DMS153 treated with DMSO at 0.1 percent for 48 hours (cell line): ENCODE measurements around the gene HAND2.

ENCODE experiments used
- DNase-seq: peaks from one replicate; lab custom pipeline; 2025; ENCODE audit not compliant: unreplicated experiment; lab: John Stamatoyannopoulos, UW

HAND2 gene

DNA sequence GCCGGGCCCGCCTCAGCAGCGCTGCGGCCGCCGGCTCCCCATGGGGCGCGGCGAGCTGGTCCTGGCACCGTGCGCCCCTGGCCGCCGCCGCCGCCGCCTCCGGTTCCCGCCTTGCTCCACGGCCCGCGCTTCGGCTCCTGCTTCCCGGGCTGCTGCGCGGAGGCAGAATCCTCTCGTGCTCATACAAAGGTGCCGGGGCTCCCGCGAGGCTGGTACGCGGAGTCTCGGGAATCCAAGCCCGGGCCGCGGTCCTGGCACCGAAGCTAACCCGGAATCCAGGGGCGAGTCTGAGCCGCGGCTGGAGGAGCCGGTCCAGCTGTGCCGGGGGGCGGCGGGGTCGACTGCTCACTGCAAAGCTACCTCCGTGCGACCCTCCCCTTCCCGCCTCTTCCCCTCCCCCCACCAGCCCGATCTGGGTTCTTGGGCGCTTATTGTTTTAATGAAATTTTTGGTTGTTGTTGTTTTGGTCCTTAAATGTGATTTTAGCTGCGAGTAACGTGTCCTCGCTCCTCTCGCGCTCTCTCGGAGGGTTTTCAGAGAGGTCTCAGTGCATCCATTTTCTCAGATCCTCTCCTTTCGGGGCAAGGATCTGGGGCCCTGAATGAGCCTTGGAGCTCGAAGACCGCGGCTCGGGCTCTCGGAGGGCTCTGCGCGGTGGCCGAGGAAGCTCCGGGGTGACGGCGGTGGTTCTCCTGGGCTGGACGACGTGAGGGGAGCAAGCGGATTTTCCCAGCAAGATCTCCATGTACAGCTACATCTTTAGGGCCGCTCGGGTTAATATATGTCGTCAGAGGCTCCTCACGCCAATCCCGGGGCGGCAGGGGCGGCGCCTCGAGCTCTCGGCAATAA lies at the start of gene HAND2:
HAND2 (minus strand) TSS at position 753 of the 849 bp plus-strand sequence. CDS start 940 bp downstream, outside the sequence.
- no peak for DNase-seq

- no peak for DNase-seq
Measured at GRCh38 chr4:173578956-173579355, 48.9 kb upstream of the HAND2 start.

- no peak for DNase-seq
Measured at GRCh38 chr4:173577963-173578362, 47.9 kb upstream of the HAND2 start.

DNA sequence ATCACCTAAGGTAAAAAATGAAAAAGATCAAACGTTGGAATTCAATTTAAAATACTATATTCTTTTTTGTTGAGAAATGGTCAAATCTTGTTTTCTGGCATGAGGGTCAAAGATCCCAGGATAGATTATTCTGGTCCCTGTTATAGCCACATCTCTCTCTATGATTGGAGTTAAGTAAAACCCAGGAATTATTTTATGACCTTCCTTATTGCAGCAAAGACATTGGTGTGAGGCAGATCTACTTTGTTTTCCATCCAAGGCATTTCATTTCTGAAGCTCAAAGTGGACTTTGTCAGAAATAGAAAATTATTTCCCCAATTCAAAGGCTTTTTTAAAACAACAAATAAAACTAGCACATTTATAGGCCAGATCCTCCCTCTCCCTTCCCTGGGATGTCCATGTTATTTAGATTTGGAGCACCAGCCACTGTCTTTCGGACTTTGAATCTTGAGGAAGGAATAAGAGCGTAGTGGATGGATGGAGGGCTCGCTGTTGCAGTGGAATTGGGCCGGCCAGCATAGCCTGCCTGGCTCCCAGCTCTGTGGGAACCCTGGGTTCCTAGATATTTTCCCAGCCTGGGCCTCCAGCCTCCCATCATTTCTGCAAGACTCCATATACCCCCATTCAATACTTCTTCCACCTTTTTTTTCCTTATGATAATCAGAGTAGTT lies 45.6 kb upstream of the HAND2 start:
- DNase-seq, result no peak

DNA sequence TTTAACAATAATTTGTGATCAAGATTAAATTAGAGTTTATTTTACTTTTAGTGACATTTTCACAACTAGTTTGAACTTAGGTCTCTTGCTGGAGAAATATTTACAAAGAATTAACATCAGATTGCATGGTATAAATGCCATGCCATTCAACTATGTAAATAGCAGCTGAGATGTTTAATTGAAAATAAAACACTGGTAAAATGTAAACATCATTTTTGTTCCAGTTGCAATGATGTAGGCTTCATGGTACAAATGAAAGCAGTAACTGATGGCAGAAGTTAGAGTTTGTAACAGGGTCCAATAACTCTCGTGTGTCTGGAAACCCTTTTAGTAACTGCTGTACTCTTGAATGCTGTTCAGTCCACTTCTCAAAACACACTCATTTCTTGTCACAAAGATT lies 43.7 kb upstream of the HAND2 start:
- no peak for DNase-seq

- no peak for DNase-seq
Measured at GRCh38 chr4:173573286-173573685, 43.3 kb upstream of the HAND2 start.

DNA sequence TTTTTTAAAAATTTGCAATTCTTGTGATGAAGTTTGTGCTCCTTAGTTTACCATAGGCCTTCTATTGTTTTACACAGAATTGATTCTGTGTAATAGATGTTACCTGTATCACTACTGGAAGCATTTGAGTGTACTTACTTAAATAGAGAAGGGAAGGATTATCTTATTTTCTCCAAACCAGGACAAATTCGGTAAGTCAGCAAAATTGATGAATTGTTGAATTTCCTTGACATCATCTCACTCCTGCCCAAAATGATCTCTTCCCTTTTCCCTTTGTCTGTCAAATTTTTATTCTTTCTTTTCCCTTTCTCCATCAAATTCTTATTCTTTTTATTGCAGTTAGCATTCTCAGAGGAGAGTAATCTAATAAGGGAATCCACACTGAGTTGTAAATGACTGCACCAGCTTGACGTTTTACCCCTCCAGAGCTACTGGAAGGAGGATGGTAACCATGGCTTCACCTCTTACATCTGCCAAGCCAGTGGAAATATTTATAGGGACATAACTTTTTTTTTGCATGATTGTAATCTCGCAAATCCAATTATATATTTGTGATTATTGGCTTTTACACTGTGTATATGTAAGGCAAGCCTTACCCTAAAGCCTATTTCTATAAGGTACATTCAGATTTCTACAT lies 42.6 kb upstream of the HAND2 start:
- DNase-seq, result no peak

DNA sequence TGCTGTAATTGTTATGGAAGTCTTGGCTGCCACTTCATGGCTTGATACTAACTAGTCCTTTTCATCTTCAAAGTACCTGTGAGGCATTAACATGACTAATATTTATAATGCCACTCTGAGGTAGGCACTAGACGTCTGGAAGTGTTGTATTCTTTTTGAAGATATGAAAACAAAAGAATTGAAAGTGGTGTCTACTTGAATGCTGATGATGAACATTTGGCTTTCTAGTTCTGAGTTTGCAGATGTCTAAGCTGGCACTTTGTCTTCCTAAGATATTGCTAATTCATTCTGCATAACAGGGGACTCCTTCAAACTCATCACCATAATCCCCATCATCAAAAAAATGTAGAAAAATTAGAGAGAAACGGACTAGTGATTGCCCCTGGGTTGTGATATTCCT lies 41.6 kb upstream of the HAND2 start:
- DNase-seq, result no peak

DNA sequence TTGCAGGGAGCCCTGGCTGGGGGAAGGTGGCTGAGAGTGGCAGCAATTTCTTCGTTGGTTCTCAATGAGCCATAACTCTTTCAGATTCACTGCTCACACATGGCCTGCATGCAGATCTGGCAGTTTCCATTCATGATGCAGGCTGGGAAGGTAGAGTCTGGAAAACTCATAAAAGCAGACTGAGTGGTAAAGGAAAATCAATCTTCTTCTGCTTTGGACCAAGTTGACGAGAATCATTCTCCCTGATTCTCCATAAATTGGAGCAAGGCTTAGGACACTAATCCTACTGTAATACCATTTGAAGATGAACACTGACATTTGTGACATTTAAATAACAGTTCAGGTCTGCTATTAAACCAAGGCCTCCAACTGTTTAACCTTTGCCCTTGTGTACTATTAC lies 35.3 kb upstream of the HAND2 start:
- DNase-seq, result no peak

DNA sequence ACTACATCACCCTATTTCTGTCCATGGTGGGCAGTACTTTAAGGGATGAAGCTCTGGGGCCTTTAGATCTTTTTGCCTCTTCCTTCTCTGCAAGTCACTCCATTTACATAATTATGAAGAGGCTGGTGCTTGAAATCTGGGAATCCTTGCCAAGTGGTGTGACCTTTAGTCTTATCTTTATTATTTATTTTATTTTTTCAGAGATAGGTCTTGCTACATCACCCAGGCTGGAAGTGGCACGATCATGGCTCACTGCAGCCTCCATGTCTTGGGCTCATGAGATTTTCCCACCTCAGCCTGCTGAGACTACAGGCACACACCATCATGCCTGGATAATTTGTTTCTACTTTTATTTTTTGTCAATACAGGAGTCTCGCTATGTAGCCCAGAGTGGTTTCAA lies 34.4 kb upstream of the HAND2 start:
- no peak for DNase-seq

DNA sequence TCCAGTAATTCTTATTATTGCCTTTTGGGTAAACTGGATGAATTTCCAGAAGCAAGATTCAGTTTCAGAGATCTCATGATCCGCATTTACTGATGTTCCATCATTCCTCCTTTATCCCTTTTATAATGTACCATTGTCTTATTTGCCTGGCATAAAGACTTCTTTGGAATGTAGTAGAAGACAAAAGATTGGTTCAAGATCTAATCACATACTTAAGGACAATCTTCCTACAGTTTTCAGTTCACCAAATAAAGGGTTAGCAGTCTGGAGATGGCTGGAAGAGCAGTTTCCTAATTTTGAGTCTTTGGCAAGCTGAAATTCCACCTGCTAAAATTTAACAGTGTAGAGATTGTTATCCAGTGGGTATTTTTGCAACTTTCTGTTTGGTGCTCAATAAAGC lies 30.9 kb upstream of the HAND2 start:
- no peak for DNase-seq

GRCh38 chr4:173556398-173557131 lies 26.5 kb upstream of the HAND2 start:
- DNase-seq, result no peak

GRCh38 chr4:173547889-173548288 lies 17.9 kb upstream of the HAND2 start:
- no peak for DNase-seq

- DNase-seq, result no peak
Measured at GRCh38 chr4:173546776-173547175, 16.7 kb upstream of the HAND2 start.

DNA sequence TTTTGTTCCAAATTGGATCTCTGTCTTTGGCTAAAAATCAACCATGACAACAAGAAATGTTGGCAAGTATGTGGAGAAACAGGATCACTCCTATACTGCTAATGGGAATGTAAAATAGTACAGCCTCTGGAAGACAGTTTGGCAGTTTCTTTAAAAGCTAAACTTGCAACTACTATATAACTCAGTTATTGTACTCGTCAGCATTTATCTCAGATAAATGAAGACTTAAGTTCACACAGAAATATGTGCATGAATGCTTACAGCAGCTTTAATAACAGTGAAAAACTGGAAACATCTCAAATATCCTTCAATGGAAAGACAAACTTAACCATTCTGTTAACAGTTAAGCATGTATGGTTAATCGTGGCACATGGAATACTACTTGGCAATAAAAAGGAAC lies 15.4 kb upstream of the HAND2 start:
- no peak for DNase-seq

DNA sequence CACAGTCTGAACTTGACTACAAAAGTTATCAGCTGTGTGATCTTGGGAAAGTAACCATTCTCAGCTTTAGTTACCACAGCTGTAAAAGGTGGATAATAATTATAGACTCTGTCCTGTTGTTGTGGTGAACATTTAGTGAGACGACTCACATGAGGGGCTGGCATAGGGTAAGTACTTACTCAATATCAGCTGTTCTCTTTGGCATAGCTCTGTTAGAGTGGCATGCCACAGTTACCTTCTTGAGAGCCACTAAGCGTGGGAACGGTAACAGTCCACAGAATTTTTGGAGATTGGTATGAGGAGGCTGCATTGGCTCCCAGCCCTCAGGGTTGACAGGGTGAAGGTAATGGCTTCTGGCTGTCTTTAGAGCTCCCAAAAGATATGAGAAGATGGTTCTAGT lies 13.2 kb upstream of the HAND2 start:
- DNase-seq, result no peak

- no peak for DNase-seq
Measured at GRCh38 chr4:173539986-173540385, 10.0 kb upstream of the HAND2 start.

DNA sequence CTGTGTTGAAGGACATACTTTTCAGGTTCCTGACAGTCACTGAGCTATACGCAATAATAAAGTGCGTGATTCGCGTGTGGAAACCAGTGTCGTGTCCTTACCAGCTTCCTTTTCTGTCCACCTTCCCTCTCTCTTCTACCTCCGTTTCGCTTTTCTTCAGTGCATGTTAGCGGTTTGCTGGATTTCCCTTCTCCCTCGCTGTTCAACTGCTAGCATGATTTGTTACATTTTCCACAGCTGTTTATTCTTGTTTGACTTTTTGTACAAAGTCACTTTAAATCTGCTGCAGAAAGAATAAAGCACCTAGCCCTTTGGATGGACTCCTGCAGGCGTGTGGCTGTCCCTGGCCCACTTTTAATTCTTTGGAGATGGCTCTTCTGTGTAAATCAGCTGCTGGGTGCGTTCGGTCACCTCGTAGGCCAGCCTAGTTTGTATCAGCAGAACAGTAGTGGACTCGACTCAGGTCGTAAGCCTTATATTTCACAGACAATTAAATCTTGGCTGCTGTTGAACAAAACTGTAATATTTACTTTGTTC lies 8.9 kb upstream of the HAND2 start:
- DNase-seq, result no peak

DNA sequence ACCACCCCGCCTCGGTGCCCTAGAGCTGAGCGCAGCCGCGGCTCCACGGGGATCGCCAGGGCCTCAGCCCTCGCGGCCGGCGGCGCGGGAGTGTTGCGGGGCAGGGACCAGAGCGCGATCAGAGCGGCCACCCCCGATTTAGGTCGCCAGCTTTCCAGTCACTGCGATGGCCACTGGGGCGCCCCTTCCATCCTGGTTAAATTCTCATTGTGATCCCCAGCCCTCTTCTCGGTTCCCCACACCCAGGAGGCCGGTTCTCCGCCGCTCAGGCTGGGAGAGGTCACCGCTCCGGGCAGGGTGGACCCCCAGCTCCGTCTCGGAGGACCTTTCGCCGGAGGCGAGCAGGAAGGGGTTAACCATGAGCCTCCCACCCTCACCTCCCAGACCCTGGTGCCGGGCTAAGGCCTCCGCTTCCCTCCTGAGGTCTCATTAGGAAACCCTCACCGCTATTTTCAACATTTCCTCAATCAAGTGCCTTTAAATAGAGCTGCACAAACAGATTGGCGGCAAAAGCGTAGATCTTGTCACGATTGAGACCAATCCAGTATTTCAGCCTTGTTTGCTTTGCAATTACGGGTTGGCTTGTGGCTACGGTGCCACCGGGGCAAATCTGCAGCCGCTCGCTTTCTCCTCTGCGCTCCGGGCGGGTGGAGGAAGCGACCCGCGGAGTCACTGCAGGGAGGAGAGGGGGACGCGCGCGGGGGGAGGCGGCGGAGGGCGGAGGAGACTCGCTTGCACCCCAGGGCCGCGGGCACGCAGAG lies 8.3 kb upstream of the HAND2 start:
- DNase-seq, result peak; percentile 46

DNA sequence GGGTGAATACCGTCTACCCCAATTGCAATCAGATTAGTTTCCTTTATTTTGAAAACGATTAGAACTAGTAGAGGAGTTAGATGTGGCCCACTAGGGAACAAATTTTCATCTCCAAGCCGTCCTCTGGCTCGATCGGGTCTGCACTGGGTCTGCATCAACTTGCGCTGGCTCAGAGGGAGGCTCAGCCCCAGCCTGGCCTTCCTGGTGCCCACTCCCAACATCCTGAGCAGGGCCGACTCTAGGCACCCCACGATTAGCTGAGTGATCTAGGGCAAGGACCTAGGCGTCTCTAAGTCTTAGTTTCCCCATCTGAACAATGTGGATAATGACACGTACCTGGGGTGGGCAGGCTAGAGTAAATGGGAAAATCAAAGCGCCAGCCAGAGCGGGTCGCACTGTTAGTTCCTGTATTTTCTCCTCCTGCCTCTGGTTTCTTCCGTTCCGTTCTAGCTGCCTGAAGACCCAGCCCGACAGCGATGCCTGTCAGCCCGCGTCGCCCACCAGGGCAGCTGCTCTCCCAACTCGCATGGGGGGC lies 7.7 kb upstream of the HAND2 start:
- no peak for DNase-seq
